GM12878 (cell line): ENCODE data around the gene CTSS.
"Not testable (repeated sequence)": the region's sequence is repeated elsewhere in the genome, so short reads cannot be mapped to it uniquely, and the experiment has no call there.

ENCODE experiments used
- FOXM1 ChIP-seq: IDR thresholded peaks from 2 replicates; pipeline ENCODE4 v1.6.1; 2012; ENCODE audit warnings: low read depth, mild to moderate bottlenecking, inconsistent platforms, low read length, moderate library complexity
- POLR2AphosphoS5 ChIP-seq: IDR thresholded peaks from 2 replicates; pipeline ENCODE4 v1.6.1; 2011; ENCODE audit warnings: mild to moderate bottlenecking, low read length, inconsistent platforms
- RAD21 ChIP-seq: IDR thresholded peaks from 2 replicates; pipeline ENCODE4 v1.6.1; 2011; ENCODE audit warnings: mild to moderate bottlenecking, low read depth, low read length, moderate library complexity; ENCODE audit not compliant: insufficient read depth
- RCOR1 ChIP-seq: conservative IDR thresholded peaks from 2 replicates; pipeline ENCODE4 v1.6.1; 2012; ENCODE audit warnings: low read depth, low read length, improper control_type of control experiment
- SIN3A ChIP-seq: IDR thresholded peaks from 2 replicates; pipeline ENCODE4 v1.6.1; 2012; ENCODE audit warnings: low read depth, low read length, improper control_type of control experiment
- SP1 ChIP-seq: IDR thresholded peaks from one replicate; pipeline ENCODE4 v1.6.1; 2011; ENCODE audit warnings: low read depth, low read length
- TCF3 ChIP-seq: IDR thresholded peaks from 2 replicates; pipeline ENCODE4 v1.6.1; 2012; ENCODE audit warnings: low read depth, mild to moderate bottlenecking, low read length, borderline replicate concordance; ENCODE audit not compliant: insufficient read depth
- TF ChIP-seq, protein P1 (sequence below): IDR thresholded peaks from 2 replicates; pipeline ENCODE4 v1.6.1; 2012; ENCODE audit warnings: low read depth, low read length, improper control_type of control experiment
- TF ChIP-seq, protein P2 (sequence below): IDR thresholded peaks from 2 replicates; pipeline ENCODE4 v1.6.1; 2012; ENCODE audit warnings: low read depth, low read length, improper control_type of control experiment
- TF ChIP-seq, protein P3 (sequence below), 3 experiments: IDR thresholded peaks in 2 of 3; conservative IDR thresholded peaks in 1 of 3; 2 replicates each; pipeline ENCODE4 v1.5.1; 2011; ENCODE audit warnings: low read depth in 3 of 3, low read length in 3 of 3, mild to moderate bottlenecking in 3 of 3, control low read depth in 2 of 3, moderate library complexity in 2 of 3, inconsistent platforms in 1 of 3, mixed read lengths in 1 of 3; ENCODE audit not compliant: control insufficient read depth in 2 of 3, insufficient read depth in 1 of 3; ENCODE audit errors: extremely low read depth in 1 of 3

DNA sequence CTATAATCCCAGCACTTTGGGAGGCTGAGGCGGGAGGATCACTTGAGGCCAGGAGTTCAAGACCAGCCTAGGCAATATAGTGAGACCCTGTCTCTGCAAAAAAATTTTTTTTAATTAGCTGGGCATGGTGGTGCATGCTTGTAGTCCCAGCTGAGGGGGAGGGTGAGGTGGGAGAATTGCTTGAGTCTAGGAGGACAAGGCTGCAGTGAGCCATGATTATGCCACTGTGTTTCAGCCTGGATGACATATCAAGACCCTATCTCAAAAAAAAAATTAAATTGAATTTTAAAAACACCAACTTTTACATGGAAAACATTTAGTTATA is 361 bp upstream of the CTSS start:
- TF ChIP-seq, protein P1, sequence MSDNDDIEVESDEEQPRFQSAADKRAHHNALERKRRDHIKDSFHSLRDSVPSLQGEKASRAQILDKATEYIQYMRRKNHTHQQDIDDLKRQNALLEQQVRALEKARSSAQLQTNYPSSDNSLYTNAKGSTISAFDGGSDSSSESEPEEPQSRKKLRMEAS, result not testable (repeated sequence)
- TF ChIP-seq RAD21, RCOR1, FOXM1, POLR2AphosphoS5, SP1, SIN3A, TCF3: not testable (repeated sequence)
- TF ChIP-seq, protein P2, sequence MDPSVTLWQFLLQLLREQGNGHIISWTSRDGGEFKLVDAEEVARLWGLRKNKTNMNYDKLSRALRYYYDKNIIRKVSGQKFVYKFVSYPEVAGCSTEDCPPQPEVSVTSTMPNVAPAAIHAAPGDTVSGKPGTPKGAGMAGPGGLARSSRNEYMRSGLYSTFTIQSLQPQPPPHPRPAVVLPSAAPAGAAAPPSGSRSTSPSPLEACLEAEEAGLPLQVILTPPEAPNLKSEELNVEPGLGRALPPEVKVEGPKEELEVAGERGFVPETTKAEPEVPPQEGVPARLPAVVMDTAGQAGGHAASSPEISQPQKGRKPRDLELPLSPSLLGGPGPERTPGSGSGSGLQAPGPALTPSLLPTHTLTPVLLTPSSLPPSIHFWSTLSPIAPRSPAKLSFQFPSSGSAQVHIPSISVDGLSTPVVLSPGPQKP, result not testable (repeated sequence)
- TF ChIP-seq, protein P3, sequence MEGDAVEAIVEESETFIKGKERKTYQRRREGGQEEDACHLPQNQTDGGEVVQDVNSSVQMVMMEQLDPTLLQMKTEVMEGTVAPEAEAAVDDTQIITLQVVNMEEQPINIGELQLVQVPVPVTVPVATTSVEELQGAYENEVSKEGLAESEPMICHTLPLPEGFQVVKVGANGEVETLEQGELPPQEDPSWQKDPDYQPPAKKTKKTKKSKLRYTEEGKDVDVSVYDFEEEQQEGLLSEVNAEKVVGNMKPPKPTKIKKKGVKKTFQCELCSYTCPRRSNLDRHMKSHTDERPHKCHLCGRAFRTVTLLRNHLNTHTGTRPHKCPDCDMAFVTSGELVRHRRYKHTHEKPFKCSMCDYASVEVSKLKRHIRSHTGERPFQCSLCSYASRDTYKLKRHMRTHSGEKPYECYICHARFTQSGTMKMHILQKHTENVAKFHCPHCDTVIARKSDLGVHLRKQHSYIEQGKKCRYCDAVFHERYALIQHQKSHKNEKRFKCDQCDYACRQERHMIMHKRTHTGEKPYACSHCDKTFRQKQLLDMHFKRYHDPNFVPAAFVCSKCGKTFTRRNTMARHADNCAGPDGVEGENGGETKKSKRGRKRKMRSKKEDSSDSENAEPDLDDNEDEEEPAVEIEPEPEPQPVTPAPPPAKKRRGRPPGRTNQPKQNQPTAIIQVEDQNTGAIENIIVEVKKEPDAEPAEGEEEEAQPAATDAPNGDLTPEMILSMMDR (IDR thresholded peaks at IDR 0.05 in 2 of 3, conservative IDR thresholded peaks at IDR 0.05 in 1 of 3; ENCODE audit: control insufficient read depth in 2 of 3, extremely low read depth in 1 of 3, insufficient read depth in 1 of 3, low read depth in 3 of 3, low read length in 3 of 3), result not testable (repeated sequence)
